ENCODE data around the gene GRHL1. TPM values are rescaled to one million over a fixed set of nuclear protein-coding genes. Genes with fewer than 3 reads are reported as not detected.

Gene GRHL1
- total and polyA plus RNA-seq, 2 of the 4 experiments (the other 2 are of a cell fraction) = 0.18 to 0.21 TPM

DNA sequence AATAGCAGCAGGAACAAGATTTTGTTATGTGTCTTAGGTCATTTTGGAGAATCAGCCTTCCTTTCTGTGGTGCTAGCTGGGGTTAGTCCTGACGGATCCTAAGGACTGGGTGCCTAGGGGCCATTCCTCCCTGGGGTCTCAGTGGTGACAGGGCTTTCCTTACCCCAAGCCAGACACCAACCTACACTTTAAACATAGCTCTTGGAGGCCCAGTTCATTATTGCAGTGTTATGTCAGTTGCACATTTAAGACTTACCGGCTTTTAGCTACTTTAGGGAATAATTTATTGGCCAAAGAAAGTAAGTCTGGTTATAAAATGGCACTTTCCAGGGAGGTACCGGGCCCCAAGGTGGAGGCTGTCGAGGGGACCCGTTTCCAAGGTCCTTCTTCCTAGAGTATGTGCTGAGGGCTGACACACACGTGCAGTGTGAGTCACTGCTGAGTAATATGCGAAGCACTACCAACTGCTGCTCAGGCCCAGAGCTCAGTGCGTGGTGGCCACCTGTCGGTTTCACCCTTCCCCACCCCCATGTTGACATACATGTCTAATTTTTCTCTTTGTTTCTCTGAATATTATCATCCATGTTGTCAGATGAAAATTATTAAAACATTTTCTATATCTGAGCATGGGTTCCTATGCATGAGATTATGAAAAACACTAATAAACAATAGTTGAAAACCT, 37.0 kb upstream of the GRHL1 start (continued):
- TF ChIP-seq BHLHE40 (IDR thresholded peaks at IDR 0.05; ENCODE audit: low read depth, low read length) = peak; percentile 97

DNA sequence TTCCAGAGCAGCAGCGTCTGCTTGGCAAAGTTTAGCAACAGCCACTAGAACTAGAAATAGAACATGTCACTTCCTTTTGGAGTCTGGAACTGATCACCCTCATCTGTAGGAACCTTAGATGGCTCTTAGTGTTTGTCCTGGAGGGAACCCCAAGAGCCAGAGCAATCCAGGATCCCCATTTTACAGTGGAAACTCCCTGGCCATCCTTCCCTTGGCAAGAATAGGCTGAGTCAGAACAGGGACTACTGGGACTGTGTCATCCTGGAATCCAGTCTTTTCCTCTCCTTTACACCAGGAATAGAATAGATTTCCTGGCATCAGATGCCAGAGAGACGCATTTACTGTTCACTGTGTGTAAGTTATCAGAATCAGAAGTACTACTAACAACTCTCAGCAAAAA, 33.2 kb upstream of the GRHL1 start:
- no peak overlapping the region for H4K8ac ChIP-seq (ENCODE audit: low read depth in 2 of 2, low read length in 2 of 2)
- no peak overlapping the region for H2BK5ac ChIP-seq (ENCODE audit: low read depth, low read length, poor library complexity, severe bottlenecking)
- no peak overlapping the region for H3K4ac ChIP-seq (ENCODE audit: low read depth, low read length)
- no peak overlapping the region for H3K4me3 ChIP-seq (ENCODE audit: insufficient read depth, low read depth, low read length)
- H3K23ac ChIP-seq (ENCODE audit: low read depth, low read length) = no peak overlapping the region
- H2BK15ac ChIP-seq (ENCODE audit: low read depth, low read length) = no peak overlapping the region
- H3K9me3 ChIP-seq (ENCODE audit: control insufficient read depth, insufficient read depth, low read length) = no peaks in the 10 kb centered on the region
- dilution Hi-C loops (cut with HindIII; ENCODE audit: low sequenced_read_pairs, unreplicated experiment) (no loop called here), in situ Hi-C loops (cut with MboI; ENCODE audit: low sequenced_read_pairs) (no loop called here), intact Hi-C loops (cut with micrococcal nuclease) (no loop called here)
- H3K14ac ChIP-seq (replicated peaks; ENCODE audit: low read depth, low read length) = no peak overlapping the region
- no peak overlapping the region for H2BK20ac ChIP-seq (ENCODE audit: low read depth, low read length)
- no peaks in the 10 kb centered on the region for H4K20me1 ChIP-seq (ENCODE audit: insufficient read depth, low read length)
- no peak overlapping the region for H3K27ac ChIP-seq (ENCODE audit: insufficient read depth, low read length)
- H3K9ac ChIP-seq (ENCODE audit: low read depth, low read length) = no peak overlapping the region
- no peak overlapping the region for H2AK5ac ChIP-seq (ENCODE audit: low read depth, low read length)
- H3K4me1 ChIP-seq (ENCODE audit: control insufficient read depth, insufficient read depth, low read length) = peaks cover 3% of the 10 kb centered on the region
- no CpG with 5 or more reads among the region's 2 CpGs for WGBS, 2 experiments (ENCODE audit: extremely low coverage in 2 of 2, insufficient read length in 1 of 2)
- H3K4me2 ChIP-seq (ENCODE audit: low read depth, low read length) = no peak overlapping the region
- no peak overlapping the region for H3K18ac ChIP-seq (ENCODE audit: low read depth, low read length)
- BruUV-seq (replicated peaks) = no TSS peak
- peaks cover 6% of the 10 kb centered on the region; the same call in 1 of the 2 replicates for H3K9me1 ChIP-seq (ENCODE audit: insufficient read depth, low read length)
- POLR2A ChIA-PET (ENCODE audit: unreplicated experiment) = no interaction called here
- no peak overlapping the region for H4K5ac ChIP-seq (ENCODE audit: low read depth, low read length)
- no peak overlapping the region for H2AFZ ChIP-seq (replicated peaks; ENCODE audit: low read length, poor library complexity)
- H4K91ac ChIP-seq (ENCODE audit: insufficient read depth, low read depth, low read length) = no peak overlapping the region
- no peak overlapping the region for H2BK120ac ChIP-seq (ENCODE audit: low read depth, low read length)
- H3K79me1 ChIP-seq (ENCODE audit: low read depth in 1 of 2, low read length in 2 of 2) = peaks cover 0 to 5% of the 10 kb centered on the region in 2 experiments; a peak in 1 of 4 replicates
- DNase-seq = peak; percentile 33
- H3K36me3 ChIP-seq (ENCODE audit: control insufficient read depth, insufficient read depth, low read length) = peaks cover 9% of the 10 kb centered on the region
- no peak overlapping the region for H2AK9ac ChIP-seq (replicated peaks; ENCODE audit: low read depth, low read length, poor library complexity)
- no peak overlapping the region for H3K56ac ChIP-seq (ENCODE audit: extremely low read depth, insufficient read depth, low read length)
- no peaks in the 10 kb centered on the region for H3K27me3 ChIP-seq (ENCODE audit: control insufficient read depth, insufficient read depth, low read length)
- ATAC-seq (ENCODE audit: low read depth) = peak; percentile 42; the same call in 1 of the 2 replicates
- CTCF ChIA-PET = no interaction called here
- TF ChIP-seq BHLHE40 (IDR thresholded peaks at IDR 0.05; ENCODE audit: low read depth, low read length) = no peak
- no peak for TF ChIP-seq MAFK (IDR thresholded peaks at IDR 0.05; ENCODE audit: low read depth, low read length)
- TF ChIP-seq SMC3 (IDR thresholded peaks at IDR 0.05; ENCODE audit: low read depth, low read length) = no peak
- TF ChIP-seq FOS (IDR thresholded peaks at IDR 0.05; ENCODE audit: low read depth, low read length) = no peak
- no peak for TF ChIP-seq POLR2A (IDR thresholded peaks at IDR 0.05; ENCODE audit: low read depth, low read length)
- TF ChIP-seq, protein P1, sequence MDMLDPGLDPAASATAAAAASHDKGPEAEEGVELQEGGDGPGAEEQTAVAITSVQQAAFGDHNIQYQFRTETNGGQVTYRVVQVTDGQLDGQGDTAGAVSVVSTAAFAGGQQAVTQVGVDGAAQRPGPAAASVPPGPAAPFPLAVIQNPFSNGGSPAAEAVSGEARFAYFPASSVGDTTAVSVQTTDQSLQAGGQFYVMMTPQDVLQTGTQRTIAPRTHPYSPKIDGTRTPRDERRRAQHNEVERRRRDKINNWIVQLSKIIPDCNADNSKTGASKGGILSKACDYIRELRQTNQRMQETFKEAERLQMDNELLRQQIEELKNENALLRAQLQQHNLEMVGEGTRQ (IDR thresholded peaks at IDR 0.05; ENCODE audit: low read depth, low read length) = no peak
- no peak for TF ChIP-seq RAD21 (IDR thresholded peaks at IDR 0.05; ENCODE audit: low read length)
- no peak for TF ChIP-seq CTCF (conservative IDR thresholded peaks at IDR 0.05; ENCODE audit: low read depth, low read length)
- TF ChIP-seq, protein P2, sequence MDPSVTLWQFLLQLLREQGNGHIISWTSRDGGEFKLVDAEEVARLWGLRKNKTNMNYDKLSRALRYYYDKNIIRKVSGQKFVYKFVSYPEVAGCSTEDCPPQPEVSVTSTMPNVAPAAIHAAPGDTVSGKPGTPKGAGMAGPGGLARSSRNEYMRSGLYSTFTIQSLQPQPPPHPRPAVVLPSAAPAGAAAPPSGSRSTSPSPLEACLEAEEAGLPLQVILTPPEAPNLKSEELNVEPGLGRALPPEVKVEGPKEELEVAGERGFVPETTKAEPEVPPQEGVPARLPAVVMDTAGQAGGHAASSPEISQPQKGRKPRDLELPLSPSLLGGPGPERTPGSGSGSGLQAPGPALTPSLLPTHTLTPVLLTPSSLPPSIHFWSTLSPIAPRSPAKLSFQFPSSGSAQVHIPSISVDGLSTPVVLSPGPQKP (IDR thresholded peaks at IDR 0.05; ENCODE audit: borderline replicate concordance, low read depth, low read length) = no peak
- no peak for TF ChIP-seq RCOR1 (IDR thresholded peaks at IDR 0.05; ENCODE audit: insufficient replicate concordance, low read length)
- no peak for TF ChIP-seq RFX5 (IDR thresholded peaks at IDR 0.05; ENCODE audit: low read depth, low read length)
- TF ChIP-seq MAZ (IDR thresholded peaks at IDR 0.05; ENCODE audit: borderline replicate concordance, low read depth, low read length) = no peak
- no peak for TF ChIP-seq NFE2L2 (IDR thresholded peaks at IDR 0.05; ENCODE audit: low read depth, low read length)
- TF ChIP-seq CHD1 (IDR thresholded peaks at IDR 0.05; ENCODE audit: low read depth, low read length) = no peak

Measured in IMR-90 (cell line).